ENCODE results near the gene MAN2A1. TPM values are rescaled to one million over a fixed set of nuclear protein-coding genes. Genes with fewer than 3 reads are reported as not detected.

Gene MAN2A1
- total RNA-seq, 1 experiment from 2014 or later, result 35.4 TPM

- Histone ChIP-seq H3K36me3 (ENCODE audit: control insufficient read depth in 1 of 2, insufficient read depth in 2 of 2, low read length in 2 of 2) (no peaks in the 10 kb centered on the region), H3K27me3 (ENCODE audit: insufficient read depth, low read length) (no peaks in the 10 kb centered on the region), H3K9ac (ENCODE audit: low read length) (no peak overlapping the region), H3K9me2 (ENCODE audit: insufficient read depth) (no peaks in the 10 kb centered on the region), H4K20me1 (ENCODE audit: insufficient read depth) (no peaks in the 10 kb centered on the region), H3K4me1 (ENCODE audit: control insufficient read depth in 1 of 2, insufficient read depth in 2 of 2, low read length in 2 of 2) (no peaks in the 10 kb centered on the region), H3K79me2 (ENCODE audit: insufficient read depth, low read length) (no peaks in the 10 kb centered on the region), H3K9me3 (ENCODE audit: control insufficient read depth in 1 of 2, insufficient read depth in 1 of 2, low read depth in 1 of 2, low read length in 2 of 2) (no peaks in the 10 kb centered on the region), H2AFZ (ENCODE audit: low read depth, low read length, poor library complexity, severe bottlenecking) (no peak overlapping the region), H3K4me3 (replicated peaks in 1 of 2; ENCODE audit: low read depth in 1 of 2, low read length in 2 of 2) (no peak overlapping the region), H3K4me2 (ENCODE audit: low read length) (no peak overlapping the region), H3K27ac (ENCODE audit: low read depth, low read length) (no peak overlapping the region)
- TF ChIP-seq CBX3 (IDR thresholded peaks at IDR 0.05; ENCODE audit: low read depth), result no peak
- no peak for TF ChIP-seq CEBPB (IDR thresholded peaks at IDR 0.05; ENCODE audit: low read depth)
- no peak for TF ChIP-seq ATF3 (IDR thresholded peaks at IDR 0.05)
- no peak for TF ChIP-seq JUND (IDR thresholded peaks at IDR 0.05)
- TF ChIP-seq YY1 (IDR thresholded peaks at IDR 0.05; ENCODE audit: extremely low read depth, insufficient replicate concordance, low read depth, low read length), result no peak
- no peak for TF ChIP-seq SRF (IDR thresholded peaks at IDR 0.05; ENCODE audit: low read depth)
- TF ChIP-seq POLR2AphosphoS5 (IDR thresholded peaks at IDR 0.05; ENCODE audit: low read depth, low read length), result no peak
- no peak for TF ChIP-seq SP1 (IDR thresholded peaks at IDR 0.05; ENCODE audit: low read depth)
- TF ChIP-seq TCF7L2 (IDR thresholded peaks at IDR 0.05; ENCODE audit: borderline replicate concordance, extremely low read depth, insufficient read depth, insufficient read length), result no peak
- POLR2A ChIA-PET, result no interaction called here
- CTCF ChIA-PET, result no interaction called here
- RAD21 ChIA-PET (ENCODE audit: low non-redundant PET in 1 of 2, low total read pairs in 2 of 2, uncharacterized antibody in 2 of 2, unreplicated experiment in 2 of 2), result no interaction called here
- BruUV-seq (replicated peaks), result no TSS peak
- intact Hi-C loops (cut with micrococcal nuclease), result no loop called here
- DNase-seq (ENCODE audit: low read depth, low spot score) (no peak), ATAC-seq (no peak)
These were observed 208.8 kb downstream of the MAN2A1 start for GRCh38 chr5:109898269-109899162.

- Histone ChIP-seq H4K20me1 (ENCODE audit: insufficient read depth) (no peaks in the 10 kb centered on the region), H3K79me2 (ENCODE audit: insufficient read depth, low read length) (no peaks in the 10 kb centered on the region), H3K27me3 (ENCODE audit: insufficient read depth, low read length) (no peaks in the 10 kb centered on the region), H3K4me3 (replicated peaks in 1 of 2; ENCODE audit: low read depth in 1 of 2, low read length in 2 of 2) (no peak overlapping the region), H3K9me3 (ENCODE audit: control insufficient read depth in 1 of 2, insufficient read depth in 1 of 2, low read depth in 1 of 2, low read length in 2 of 2) (no peaks in the 10 kb centered on the region), H3K9me2 (ENCODE audit: insufficient read depth) (no peaks in the 10 kb centered on the region), H3K9ac (ENCODE audit: low read length) (no peak overlapping the region), H2AFZ (ENCODE audit: low read depth, low read length, poor library complexity, severe bottlenecking) (no peak overlapping the region), H3K4me2 (ENCODE audit: low read length) (no peak overlapping the region), H3K27ac (ENCODE audit: low read depth, low read length) (no peak overlapping the region), H3K4me1 (ENCODE audit: control insufficient read depth in 1 of 2, insufficient read depth in 2 of 2, low read length in 2 of 2) (no peaks in the 10 kb centered on the region), H3K36me3 (ENCODE audit: control insufficient read depth in 1 of 2, insufficient read depth in 2 of 2, low read length in 2 of 2) (no peaks in the 10 kb centered on the region)
- intact Hi-C loops (cut with micrococcal nuclease), result no loop called here
- no peak for ATAC-seq
- CTCF ChIA-PET, result no interaction called here
- DNase-seq (ENCODE audit: low read depth, low spot score), result no peak
- RAD21 ChIA-PET (ENCODE audit: low non-redundant PET in 1 of 2, low total read pairs in 2 of 2, uncharacterized antibody in 2 of 2, unreplicated experiment in 2 of 2), result no interaction called here
- BruUV-seq (replicated peaks), result no TSS peak
- POLR2A ChIA-PET, result no interaction called here
- TF ChIP-seq SRF (IDR thresholded peaks at IDR 0.05; ENCODE audit: low read depth) (no peak), RAD21 (IDR thresholded peaks at IDR 0.05; ENCODE audit: low read depth) (no peak), TCF7L2 (IDR thresholded peaks at IDR 0.05; ENCODE audit: borderline replicate concordance, extremely low read depth, insufficient read depth, insufficient read length) (no peak), EZH2 (IDR thresholded peaks at IDR 0.05) (no peak), CTCF (IDR thresholded peaks at IDR 0.05 in 2 of 3, conservative IDR thresholded peaks at IDR 0.05 in 1 of 3; ENCODE audit: borderline replicate concordance in 1 of 3, insufficient read depth in 1 of 3, low read depth in 2 of 3, low read length in 2 of 3) (no peak), SP1 (IDR thresholded peaks at IDR 0.05; ENCODE audit: low read depth) (no peak), SIN3A (IDR thresholded peaks at IDR 0.05; ENCODE audit: low read depth) (no peak), ZNF274 (IDR thresholded peaks at IDR 0.05; ENCODE audit: low read depth, low read length) (no peak), ZFX (IDR thresholded peaks at IDR 0.05) (no peak)
These were observed 209.4 kb downstream of the MAN2A1 start for GRCh38 chr5:109899163-109899535.

Measured in HCT116 (cell line).